ENCODE measurements around the gene LCN12.

The LCN12 gene

DNA sequence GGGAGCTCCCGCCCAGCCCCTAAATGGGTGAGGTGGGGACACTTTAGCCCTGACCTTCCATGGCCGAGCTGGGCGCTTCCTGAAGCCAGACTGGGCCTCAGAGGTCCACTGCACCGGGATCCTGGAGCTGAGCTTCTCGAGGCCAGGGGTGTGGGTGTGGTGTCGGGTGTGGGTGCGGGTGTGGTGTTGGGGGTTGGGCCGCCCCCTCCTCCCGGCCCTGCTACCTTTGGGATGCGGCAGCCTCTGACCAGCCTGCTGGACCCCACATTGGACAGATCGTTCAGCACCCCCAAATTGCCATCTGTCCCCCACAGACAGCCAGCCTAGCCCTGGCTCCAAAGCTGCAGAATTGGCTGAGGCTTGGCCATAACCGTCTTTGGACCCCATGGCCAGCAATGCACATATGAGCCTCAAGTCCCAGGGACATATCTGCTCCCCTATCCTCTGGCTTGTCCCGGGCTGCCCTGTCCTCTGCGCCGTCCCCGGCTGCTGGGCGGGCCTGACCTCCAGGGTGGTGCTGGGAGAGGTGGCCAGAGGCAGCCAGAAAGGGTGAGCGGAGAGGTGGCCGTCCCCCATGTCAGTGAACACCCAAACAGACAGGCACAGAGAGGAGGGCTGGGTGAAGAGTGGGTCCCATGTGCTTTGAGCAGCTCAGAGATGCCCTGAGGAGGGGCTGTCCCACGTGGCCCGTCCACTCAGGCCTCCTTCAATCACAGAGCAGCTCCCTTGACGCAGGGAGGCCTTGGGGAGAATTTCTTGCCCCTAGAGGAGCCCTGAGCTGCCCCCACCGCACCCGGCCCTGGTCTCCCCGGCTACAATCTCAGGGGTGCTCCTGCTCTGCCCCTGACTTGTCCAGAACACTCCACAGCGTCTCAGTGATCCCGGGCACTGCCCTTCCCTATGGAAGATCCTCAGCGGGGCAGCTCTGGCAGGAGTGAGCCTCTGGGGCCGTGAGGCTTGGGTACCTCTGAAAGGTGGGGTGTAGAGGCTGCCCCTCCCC, 21.8 kb downstream of the LCN12 start:
- Histone ChIP-seq H3K27ac (no peak overlapping the region), H3K4me1 (no peaks in the 10 kb centered on the region), H2AFZ (no peak overlapping the region), H3K4me3 (ENCODE audit: low read depth, low read length) (no peak overlapping the region), H3K27me3 (ENCODE audit: control insufficient read depth, insufficient read depth, low read length) (no peaks in the 10 kb centered on the region), H3K4me2 (ENCODE audit: low read length) (no peak overlapping the region), H3K36me3 (ENCODE audit: control insufficient read depth, insufficient read depth, low read length) (no peaks in the 10 kb centered on the region), H3K9ac (no peak overlapping the region), H3K79me2 (no peaks in the 10 kb centered on the region), H3K9me3 (ENCODE audit: control insufficient read depth, low read length) (no peaks in the 10 kb centered on the region)
- no peak for TF ChIP-seq CTCF (IDR thresholded peaks at IDR 0.05)

- no peaks in the 10 kb centered on the region for H3K9me3 ChIP-seq (ENCODE audit: control insufficient read depth, low read length)
- no peak overlapping the region for H3K4me3 ChIP-seq (ENCODE audit: low read depth, low read length)
- TF ChIP-seq CTCF (IDR thresholded peaks at IDR 0.05): no peak
- no peak overlapping the region for H3K27ac ChIP-seq
- no peaks in the 10 kb centered on the region for H3K36me3 ChIP-seq (ENCODE audit: control insufficient read depth, insufficient read depth, low read length)
- H3K4me2 ChIP-seq (ENCODE audit: low read length): no peak overlapping the region
- H3K4me1 ChIP-seq: no peaks in the 10 kb centered on the region
- no peak overlapping the region for H3K9ac ChIP-seq
- H3K79me2 ChIP-seq: no peaks in the 10 kb centered on the region
- no peak overlapping the region for H2AFZ ChIP-seq
- H3K27me3 ChIP-seq (ENCODE audit: control insufficient read depth, insufficient read depth, low read length): no peaks in the 10 kb centered on the region
Observed at GRCh38 chr9:136974817-136975535, 22.9 kb downstream of the LCN12 start.

DNA sequence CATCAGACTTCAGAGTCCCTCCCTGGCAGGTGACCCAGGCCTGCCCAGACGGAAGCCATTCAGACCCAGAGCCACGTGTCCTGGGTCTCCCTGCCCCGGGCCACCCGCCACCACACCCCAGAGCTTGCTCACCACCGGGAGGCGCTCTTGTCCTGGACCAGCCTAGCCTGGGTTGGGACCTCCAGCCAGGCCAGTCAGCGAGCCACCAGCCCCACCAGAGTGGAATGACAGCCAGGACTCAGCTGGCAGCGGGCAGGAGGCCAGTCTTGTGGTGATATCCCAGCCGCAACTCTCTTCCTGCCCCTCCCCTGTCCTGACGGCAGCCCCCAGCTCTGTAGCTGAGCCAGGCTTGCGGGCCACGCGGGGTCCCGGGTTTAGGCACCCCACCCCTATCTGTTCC, 23.6 kb downstream of the LCN12 start:
- no peaks in the 10 kb centered on the region for H3K27me3 ChIP-seq (ENCODE audit: control insufficient read depth, insufficient read depth, low read length)
- no peak overlapping the region for H3K27ac ChIP-seq
- H3K9ac ChIP-seq: no peak overlapping the region
- no peak overlapping the region for H3K4me3 ChIP-seq (ENCODE audit: low read depth, low read length)
- no peaks in the 10 kb centered on the region for H3K9me3 ChIP-seq (ENCODE audit: control insufficient read depth, low read length)
- no peak for TF ChIP-seq CTCF (IDR thresholded peaks at IDR 0.05)
- H3K4me1 ChIP-seq: no peaks in the 10 kb centered on the region
- no peak overlapping the region for H2AFZ ChIP-seq
- H3K79me2 ChIP-seq: no peaks in the 10 kb centered on the region
- H3K36me3 ChIP-seq (ENCODE audit: control insufficient read depth, insufficient read depth, low read length): no peaks in the 10 kb centered on the region
- H3K4me2 ChIP-seq (ENCODE audit: low read length): no peak overlapping the region

GRCh38 chr9:136977223-136977622, 25.1 kb downstream of the LCN12 start, which contains the start of gene PTGDS:
Gene PTGDS, plus strand, starts transcription at chr9:136977504. Its CDS starts 75 bp downstream, at chr9:136977579.
- H3K4me1 ChIP-seq: no peaks in the 10 kb centered on the region
- no peak for TF ChIP-seq CTCF (IDR thresholded peaks at IDR 0.05)

More at GRCh38 chr9:136977223-136977622, 25.1 kb downstream of the LCN12 start, which contains the start of gene PTGDS:
- no peaks in the 10 kb centered on the region for H3K9me3 ChIP-seq (ENCODE audit: control insufficient read depth, low read length)
- no peak within 1 kb of the TSS for H3K9ac ChIP-seq
- H3K36me3 ChIP-seq (ENCODE audit: control insufficient read depth, insufficient read depth, low read length): no peaks in the 10 kb centered on the region
- no peak within 1 kb of the TSS for H3K27ac ChIP-seq
- no peaks in the 10 kb centered on the region for H3K79me2 ChIP-seq
- H3K4me2 ChIP-seq (ENCODE audit: low read length): peak within 1 kb of the TSS; percentile 51
- no peak within 1 kb of the TSS for H3K4me3 ChIP-seq (ENCODE audit: low read depth, low read length)
- H3K27me3 ChIP-seq (ENCODE audit: control insufficient read depth, insufficient read depth, low read length): no peaks in the 10 kb centered on the region
- peak within 1 kb of the TSS; percentile 56 for H2AFZ ChIP-seq

Data from parathyroid adenoma (tissue), 2 donors.